Measurements from ENCODE around the gene GTSE1.

Gene GTSE1

GRCh38 chr22:46374663-46375474, 78.2 kb downstream of the GTSE1 start:
- Mint-ChIP-seq H3K4me3 (no peak overlapping the region), H3K27me3 (peaks cover 4% of the 10 kb centered on the region), H3K4me1 (ENCODE audit: low read depth) (peaks cover 39% of the 10 kb centered on the region), H3K27ac (no peak overlapping the region), H3K9me3 (peaks cover 8% of the 10 kb centered on the region), H3K36me3 (ENCODE audit: low read depth) (peaks cover 16% of the 10 kb centered on the region)

- Mint-ChIP-seq H3K9me3 (peaks cover 8% of the 10 kb centered on the region), H3K4me1 (ENCODE audit: low read depth) (peaks cover 26% of the 10 kb centered on the region), H3K4me3 (no peak overlapping the region), H3K36me3 (ENCODE audit: low read depth) (peaks cover 16% of the 10 kb centered on the region), H3K27me3 (peaks cover 4% of the 10 kb centered on the region), H3K27ac (no peak overlapping the region)
Observed at GRCh38 chr22:46376111-46376510, 79.4 kb downstream of the GTSE1 start.

- Mint-ChIP-seq H3K36me3 (ENCODE audit: low read depth) (peaks cover 16% of the 10 kb centered on the region), H3K27ac (no peak overlapping the region), H3K4me3 (no peak overlapping the region), H3K27me3 (peaks cover 4% of the 10 kb centered on the region), H3K4me1 (ENCODE audit: low read depth) (peaks cover 20% of the 10 kb centered on the region), H3K9me3 (peaks cover 8% of the 10 kb centered on the region)
Observed at GRCh38 chr22:46376908-46377524, 80.3 kb downstream of the GTSE1 start.

GRCh38 chr22:46377525-46378425, 81.1 kb downstream of the GTSE1 start:
- Mint-ChIP-seq H3K27ac (no peak overlapping the region), H3K27me3 (peaks cover 4% of the 10 kb centered on the region), H3K4me3 (no peak overlapping the region), H3K36me3 (ENCODE audit: low read depth) (peaks cover 16% of the 10 kb centered on the region), H3K4me1 (ENCODE audit: low read depth) (peaks cover 15% of the 10 kb centered on the region), H3K9me3 (peaks cover 8% of the 10 kb centered on the region)

GRCh38 chr22:46378426-46379065, 81.9 kb downstream of the GTSE1 start:
- Mint-ChIP-seq H3K4me3 (no peak overlapping the region), H3K27me3 (peaks cover 4% of the 10 kb centered on the region), H3K27ac (no peak overlapping the region), H3K36me3 (ENCODE audit: low read depth) (peaks cover 16% of the 10 kb centered on the region), H3K4me1 (ENCODE audit: low read depth) (peaks cover 10% of the 10 kb centered on the region), H3K9me3 (peaks cover 8% of the 10 kb centered on the region)

GRCh38 chr22:46379066-46379930, 82.6 kb downstream of the GTSE1 start:
- Mint-ChIP-seq H3K27me3 (peaks cover 4% of the 10 kb centered on the region), H3K36me3 (ENCODE audit: low read depth) (peaks cover 16% of the 10 kb centered on the region), H3K27ac (no peak overlapping the region), H3K9me3 (peaks cover 8% of the 10 kb centered on the region), H3K4me3 (no peak overlapping the region), H3K4me1 (ENCODE audit: low read depth) (peaks cover 3% of the 10 kb centered on the region)

- Mint-ChIP-seq H3K4me1 (ENCODE audit: low read depth) (no peaks in the 10 kb centered on the region), H3K36me3 (ENCODE audit: low read depth) (peaks cover 16% of the 10 kb centered on the region), H3K4me3 (no peak overlapping the region), H3K27me3 (peaks cover 3% of the 10 kb centered on the region), H3K9me3 (peaks cover 8% of the 10 kb centered on the region), H3K27ac (no peak overlapping the region)
Observed at GRCh38 chr22:46380069-46380468, 83.4 kb downstream of the GTSE1 start.

Data from stimulated activated naive CD8-positive, alpha-beta T cell treated with anti-CD3 and anti-CD28 coated beads, Interleukin-15, Interleukin-2, amounts not matched to agents 100 ng/mL and 50 ng/mL, for 24 hours (primary cell).